Astrocyte of the spinal cord (primary cell): ENCODE results near the gene MDGA2.

Source experiments
- DNase-seq: peaks from one replicate; pipeline ENCODE4 v3.0.0; 2011; ENCODE audit warnings: low read depth, low spot score
- H3K4me3 ChIP-seq: 2 replicates; pipeline ENCODE4 v1.5.1; 2011; ENCODE audit warnings: low read depth, mild to moderate bottlenecking, low read length, moderate library complexity
- in situ Hi-C: cut with HindIII; loops from 2 replicates; pipeline ENCODE4 v1.10.0; 2017; ENCODE audit warnings: low sequenced_read_pairs
- TF ChIP-seq, protein P1 (sequence below): IDR thresholded peaks from 2 replicates; pipeline ENCODE4 v1.5.1; 2012; ENCODE audit warnings: low read depth, mild to moderate bottlenecking, low read length, inconsistent platforms

MDGA2 gene

GRCh38 chr14:47346849-47347248 lies 328.6 kb downstream of the MDGA2 start:
- TF ChIP-seq, protein P1, sequence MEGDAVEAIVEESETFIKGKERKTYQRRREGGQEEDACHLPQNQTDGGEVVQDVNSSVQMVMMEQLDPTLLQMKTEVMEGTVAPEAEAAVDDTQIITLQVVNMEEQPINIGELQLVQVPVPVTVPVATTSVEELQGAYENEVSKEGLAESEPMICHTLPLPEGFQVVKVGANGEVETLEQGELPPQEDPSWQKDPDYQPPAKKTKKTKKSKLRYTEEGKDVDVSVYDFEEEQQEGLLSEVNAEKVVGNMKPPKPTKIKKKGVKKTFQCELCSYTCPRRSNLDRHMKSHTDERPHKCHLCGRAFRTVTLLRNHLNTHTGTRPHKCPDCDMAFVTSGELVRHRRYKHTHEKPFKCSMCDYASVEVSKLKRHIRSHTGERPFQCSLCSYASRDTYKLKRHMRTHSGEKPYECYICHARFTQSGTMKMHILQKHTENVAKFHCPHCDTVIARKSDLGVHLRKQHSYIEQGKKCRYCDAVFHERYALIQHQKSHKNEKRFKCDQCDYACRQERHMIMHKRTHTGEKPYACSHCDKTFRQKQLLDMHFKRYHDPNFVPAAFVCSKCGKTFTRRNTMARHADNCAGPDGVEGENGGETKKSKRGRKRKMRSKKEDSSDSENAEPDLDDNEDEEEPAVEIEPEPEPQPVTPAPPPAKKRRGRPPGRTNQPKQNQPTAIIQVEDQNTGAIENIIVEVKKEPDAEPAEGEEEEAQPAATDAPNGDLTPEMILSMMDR = no peak
- in situ Hi-C loops = no loop called here
- DNase-seq = no peak
- H3K4me3 ChIP-seq = no peak overlapping the region

GRCh38 chr14:47345016-47345415 lies 330.4 kb downstream of the MDGA2 start:
- in situ Hi-C loops = no loop called here
- TF ChIP-seq, protein P1 = no peak
- H3K4me3 ChIP-seq = no peak overlapping the region
- no peak for DNase-seq

- in situ Hi-C loops = no loop called here
- TF ChIP-seq, protein P1 = peak; percentile 10
- H3K4me3 ChIP-seq = no peak overlapping the region
- no peak for DNase-seq
Observed at GRCh38 chr14:47332939-47333338, 342.5 kb downstream of the MDGA2 start.

DNA sequence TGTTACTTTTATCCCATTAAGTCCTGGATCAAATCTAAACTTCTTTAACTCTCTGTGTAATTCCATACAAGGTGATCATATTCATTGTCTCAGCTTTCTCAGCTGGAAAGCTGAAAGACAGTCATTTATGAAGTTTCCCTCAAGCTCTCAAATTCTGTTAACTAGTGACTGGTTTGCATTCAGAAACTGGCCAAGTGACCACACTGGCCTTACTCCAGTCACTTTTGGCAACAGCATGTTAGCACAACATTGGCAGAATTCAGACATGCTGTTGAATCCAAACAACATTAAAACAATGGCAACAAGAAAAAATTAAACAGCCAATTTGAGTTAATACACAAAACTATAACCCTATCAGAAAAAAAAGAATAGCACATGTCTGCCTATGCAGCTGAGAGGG lies 343.3 kb downstream of the MDGA2 start:
- in situ Hi-C loops = no loop called here
- no peak for DNase-seq
- TF ChIP-seq, protein P1 = no peak
- H3K4me3 ChIP-seq = no peak overlapping the region

GRCh38 chr14:47328376-47328775 lies 347.0 kb downstream of the MDGA2 start:
- no peak overlapping the region for H3K4me3 ChIP-seq
- in situ Hi-C loops = no loop called here
- TF ChIP-seq, protein P1 = no peak
- DNase-seq = no peak

DNA sequence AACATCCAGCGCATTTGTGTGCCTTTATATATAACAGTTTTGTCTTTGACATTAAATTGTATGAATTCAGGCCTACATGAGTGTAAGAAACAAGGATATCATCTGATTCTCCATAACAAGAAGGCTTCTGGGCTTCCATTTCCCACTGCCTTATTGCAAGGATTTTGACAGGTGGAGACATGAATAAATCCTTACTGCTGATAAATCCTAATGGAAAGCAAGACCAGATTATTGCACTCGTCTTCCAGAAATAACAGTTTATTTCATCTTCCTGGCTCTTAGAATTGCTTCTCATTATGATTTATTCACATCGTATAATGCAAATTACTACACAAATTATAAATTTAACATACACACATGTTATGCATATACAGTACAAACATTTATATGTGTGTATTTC lies 348.1 kb downstream of the MDGA2 start:
- TF ChIP-seq, protein P1 = no peak
- in situ Hi-C loops = no loop called here
- no peak for DNase-seq
- H3K4me3 ChIP-seq = no peak overlapping the region

GRCh38 chr14:47322751-47323150 lies 352.7 kb downstream of the MDGA2 start:
- TF ChIP-seq, protein P1 = no peak
- no peak for DNase-seq
- no peak overlapping the region for H3K4me3 ChIP-seq
- in situ Hi-C loops = no loop called here
